HG03066 (cell line): ENCODE measurements around the gene NDUFB1.

Experiments
- ATAC-seq: cut with Tn5 transposase; IDR thresholded peaks from one replicate; pipeline ENCODE4 v1.9.1; 2021; ENCODE audit warnings: low read depth; ENCODE audit not compliant: unreplicated experiment

Gene NDUFB1

DNA sequence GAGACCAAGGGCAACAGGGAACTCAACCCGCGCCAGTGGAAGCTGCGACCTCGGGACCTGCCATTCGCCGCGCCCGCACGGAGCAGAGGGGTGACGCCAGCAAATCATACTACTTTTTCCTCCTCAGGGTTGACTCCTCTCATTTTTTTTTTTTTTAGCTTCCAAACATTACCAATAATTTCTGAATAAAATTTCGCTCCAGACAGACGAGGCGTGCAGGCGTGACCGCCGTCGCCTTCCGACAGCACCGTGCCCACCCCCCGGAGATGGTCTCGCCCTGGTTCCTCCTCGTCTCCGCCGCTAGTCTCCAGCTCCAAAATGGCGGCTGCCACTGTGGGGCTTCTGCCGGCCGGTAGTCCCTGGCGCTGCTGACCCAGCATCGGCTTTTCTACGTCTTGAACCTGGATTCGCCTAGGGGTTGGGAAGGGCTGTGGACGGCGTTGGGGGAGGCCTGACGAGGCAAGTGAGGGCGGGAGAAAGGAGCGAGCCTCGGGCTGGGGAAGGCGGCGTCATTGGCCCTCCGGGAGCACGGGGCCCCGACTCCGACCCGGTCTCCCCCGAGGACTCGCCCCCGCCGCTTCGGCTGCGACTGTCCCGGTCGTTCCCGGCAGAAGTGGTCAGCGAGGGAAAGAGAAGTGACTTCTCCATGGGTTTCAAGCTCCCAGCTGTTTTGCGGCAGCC is at the start of gene NDUFB1, which contains the start of gene CPSF2:
TSS of gene NDUFB1 (minus strand) at position 37 of the 681 bp plus-strand sequence. CDS start 4,069 bp downstream, outside the sequence.
TSS of gene CPSF2 (plus strand) at position 300 of the 681 bp plus-strand sequence. CDS start 9,016 bp downstream, outside the sequence.
- ATAC-seq = peak; percentile 86

DNA sequence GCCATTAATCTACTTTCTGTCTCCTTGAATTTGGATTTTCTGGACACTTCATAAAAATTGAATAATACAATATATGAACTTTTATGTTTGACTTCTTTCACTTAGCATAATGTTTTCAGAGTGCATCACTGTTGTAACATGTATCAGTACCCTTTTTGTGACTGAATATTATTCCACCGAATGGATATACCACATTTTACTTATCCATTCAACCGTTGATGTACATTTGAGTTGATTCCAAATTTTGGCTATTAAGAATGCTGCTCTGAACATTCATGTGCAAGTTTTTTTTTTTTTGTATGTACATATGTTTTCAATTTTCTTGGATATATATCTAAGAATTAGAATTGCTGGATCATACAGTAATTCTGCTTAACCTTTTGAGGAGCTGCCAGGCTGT is 43.5 kb upstream of the NDUFB1 start:
- ATAC-seq = no peak

DNA sequence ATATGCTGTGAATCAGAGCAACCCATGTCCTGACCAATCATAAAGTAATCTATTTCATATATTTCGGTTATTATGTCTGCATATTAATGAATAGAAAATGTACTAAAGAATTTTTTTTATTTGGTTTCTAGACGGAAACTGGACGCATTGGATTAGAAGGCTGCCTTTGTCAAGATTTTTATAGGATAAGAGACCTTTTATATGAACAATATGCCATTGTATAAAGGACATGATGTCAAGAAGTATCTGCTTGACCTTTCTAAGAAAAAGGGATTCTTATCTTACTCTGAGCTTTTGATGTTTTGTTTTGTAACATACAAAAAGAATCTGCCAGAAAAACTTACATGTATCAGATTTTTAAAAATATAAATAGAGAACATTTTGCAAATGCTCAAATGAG is 40.0 kb upstream of the NDUFB1 start:
- no peak for ATAC-seq

DNA sequence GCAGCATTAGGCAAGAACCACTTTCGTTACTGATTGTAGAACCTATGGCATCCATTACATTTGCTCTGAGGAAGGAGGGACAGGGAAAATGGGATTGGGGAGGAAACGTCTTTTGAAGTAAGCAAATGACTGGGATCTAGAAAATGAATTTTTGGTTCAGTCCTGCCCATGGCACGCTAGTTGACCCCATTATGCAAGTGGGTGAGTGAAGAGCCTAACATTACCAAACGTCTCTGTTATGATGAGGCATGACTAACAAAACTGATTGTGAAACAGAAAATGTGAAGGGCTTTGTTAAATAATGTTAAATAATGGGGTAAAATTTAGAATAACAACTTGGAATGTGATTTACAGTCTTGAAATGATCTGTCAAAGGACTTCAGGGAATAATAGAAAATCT is 39.1 kb upstream of the NDUFB1 start:
- ATAC-seq = no peak

DNA sequence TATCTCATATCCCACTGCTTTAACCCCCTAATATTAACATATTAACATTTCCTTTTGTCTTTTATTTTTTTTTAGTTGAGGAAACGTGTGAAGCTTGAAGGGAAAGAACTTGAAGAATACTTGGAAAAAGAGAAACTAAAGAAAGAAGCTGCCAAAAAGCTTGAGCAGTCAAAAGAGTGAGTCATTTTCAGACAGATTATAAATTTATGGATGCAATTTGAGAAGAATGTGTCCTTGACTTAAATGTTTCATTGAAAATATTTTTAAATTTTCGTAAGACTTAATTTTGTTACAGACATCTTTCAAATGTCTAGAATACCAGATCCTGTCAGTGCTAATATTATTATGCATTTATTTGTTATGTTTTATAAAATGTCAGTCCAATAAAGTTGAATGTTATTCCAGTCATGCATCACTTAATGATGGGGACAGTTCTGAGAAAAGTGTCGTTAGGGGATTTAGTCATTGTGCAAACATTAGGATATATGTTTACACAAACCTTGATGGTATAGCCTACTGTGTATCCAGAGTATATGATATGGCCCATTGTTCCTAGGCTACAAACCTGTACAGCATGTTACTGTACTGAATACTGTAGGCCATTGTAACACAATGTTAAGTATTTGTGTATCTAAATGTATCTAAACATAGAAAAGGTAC is 32.9 kb upstream of the NDUFB1 start:
- ATAC-seq = no peak

DNA sequence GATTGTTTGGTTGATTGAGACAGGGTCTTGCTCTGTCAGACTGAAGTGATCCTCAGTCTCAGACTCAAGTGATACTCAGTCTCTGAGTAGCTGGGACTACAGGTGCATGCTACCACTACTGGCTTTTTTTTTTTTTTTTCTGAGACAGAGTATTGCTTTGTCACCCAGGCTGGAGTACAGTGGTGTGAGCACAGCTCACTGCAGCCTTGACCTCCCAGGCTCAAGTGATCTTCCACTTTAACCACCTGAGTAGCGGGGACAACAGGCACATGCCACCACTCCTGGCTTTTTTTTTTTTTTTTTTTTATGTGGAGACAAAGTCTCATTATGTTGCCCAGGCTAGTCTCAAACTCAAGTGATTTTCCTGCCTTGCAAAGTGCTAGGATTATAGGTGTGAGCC is 32.1 kb upstream of the NDUFB1 start:
- ATAC-seq = no peak

DNA sequence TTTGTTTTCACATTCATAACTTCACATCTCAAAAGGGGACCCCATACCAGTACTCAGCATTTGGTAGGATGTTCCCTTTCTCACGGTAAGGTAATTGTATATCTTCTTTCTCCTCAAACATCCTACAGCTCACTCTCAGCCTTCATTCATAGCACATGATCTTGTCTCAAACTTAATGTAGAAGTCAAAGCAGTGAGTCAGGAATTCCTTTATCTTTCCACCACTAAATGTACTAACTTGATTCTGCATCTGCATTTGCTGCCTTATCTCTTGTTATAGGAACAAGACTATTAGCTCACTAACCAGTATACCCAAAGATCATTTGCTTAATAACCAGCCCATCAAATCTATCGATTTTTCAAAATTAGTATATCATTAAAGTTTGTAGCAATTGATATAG is 23.2 kb upstream of the NDUFB1 start:
- no peak for ATAC-seq

DNA sequence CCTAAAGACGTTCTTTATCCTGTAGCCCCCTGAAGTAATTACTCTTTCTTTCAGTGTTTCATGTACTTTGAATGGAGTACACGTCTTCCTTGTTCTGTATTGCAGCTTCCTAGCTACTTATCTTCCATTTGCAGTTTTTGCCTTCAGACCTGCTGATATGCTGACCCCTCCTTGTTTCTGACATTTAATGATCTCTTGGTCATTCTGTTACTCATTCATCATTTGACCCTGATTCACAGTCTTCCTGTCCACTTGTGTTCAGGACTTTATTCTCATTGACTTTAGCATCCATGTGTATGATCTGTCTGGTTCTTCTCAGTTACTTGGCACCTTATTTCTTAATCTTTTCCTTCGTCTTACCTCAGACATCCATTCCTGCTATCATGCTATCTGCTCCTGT is 22.5 kb upstream of the NDUFB1 start:
- ATAC-seq = no peak

DNA sequence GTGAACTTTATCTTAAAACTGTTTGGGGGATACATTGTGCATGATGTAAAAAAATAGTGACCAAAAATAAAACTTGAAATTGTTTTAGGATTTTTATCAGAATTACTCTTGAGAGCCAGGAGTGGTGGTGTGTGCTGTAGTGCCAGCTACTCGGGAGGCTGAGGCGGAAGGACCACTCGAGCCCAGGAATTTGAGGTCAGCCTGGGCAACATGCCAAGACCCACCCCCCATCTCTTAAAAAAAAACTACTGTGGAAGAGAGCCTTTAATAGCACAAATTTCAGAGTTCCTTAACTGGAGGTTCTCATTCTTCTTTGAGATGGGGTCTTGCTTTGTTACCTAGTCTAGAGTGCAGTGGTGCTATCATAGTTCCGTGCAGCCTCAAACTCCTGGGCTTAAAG is 21.8 kb upstream of the NDUFB1 start:
- no peak for ATAC-seq

DNA sequence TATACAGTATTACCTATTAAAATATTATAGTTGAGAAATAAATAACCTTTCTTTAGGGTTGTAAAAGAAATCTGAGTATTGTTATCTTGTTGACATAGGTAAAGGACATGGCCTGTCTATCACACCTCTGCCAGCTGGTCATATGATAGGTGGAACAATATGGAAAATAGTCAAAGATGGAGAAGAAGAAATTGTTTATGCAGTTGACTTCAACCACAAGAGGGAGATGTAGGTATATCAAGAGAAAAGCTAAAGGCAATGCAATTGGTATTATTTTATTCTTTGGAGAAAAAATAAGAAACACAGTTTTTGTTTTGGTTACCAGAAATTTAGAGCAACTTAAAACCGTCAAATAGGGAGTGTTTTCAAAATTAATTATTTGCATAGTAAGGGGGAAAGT is 13.8 kb upstream of the NDUFB1 start:
- no peak for ATAC-seq

DNA sequence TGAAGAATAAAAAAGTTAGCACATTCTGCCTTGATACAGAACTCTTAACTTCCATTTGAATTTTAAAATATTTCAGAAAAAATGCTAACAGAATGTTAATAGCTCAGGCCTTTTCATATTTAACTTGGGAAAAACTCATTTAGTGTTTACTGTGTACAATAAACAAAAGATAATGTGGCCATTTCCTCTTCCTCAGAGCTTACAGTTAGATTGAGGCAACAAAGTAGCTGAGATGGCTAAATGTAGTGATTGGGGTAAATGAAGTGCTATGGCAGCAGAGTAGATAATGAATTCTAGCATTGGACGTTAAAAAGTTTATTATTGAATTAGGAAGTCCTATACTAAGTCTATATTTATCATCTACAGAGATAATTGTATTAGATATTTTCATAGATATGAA is 12.9 kb upstream of the NDUFB1 start:
- no peak for ATAC-seq

DNA sequence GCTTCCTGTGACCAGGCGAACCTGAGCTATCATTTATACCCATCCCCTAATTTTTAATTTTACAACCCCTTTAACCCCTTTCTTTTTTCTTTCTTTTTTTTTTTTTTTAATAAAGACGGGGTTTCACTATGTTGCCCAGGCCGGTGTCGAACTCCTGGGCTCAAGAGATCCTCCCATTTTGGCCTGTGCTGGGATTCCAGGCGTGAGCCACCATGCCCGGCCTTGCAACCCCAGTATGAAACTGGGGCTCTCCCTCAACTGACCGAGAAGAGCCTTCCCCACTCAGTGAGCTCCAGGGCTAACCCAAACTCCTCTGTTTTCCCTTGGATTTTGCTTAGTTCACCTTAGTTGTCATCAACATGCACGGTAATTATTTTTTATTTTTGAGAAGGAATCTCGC is 1.3 kb upstream of the NDUFB1 start:
- ATAC-seq = no peak

DNA sequence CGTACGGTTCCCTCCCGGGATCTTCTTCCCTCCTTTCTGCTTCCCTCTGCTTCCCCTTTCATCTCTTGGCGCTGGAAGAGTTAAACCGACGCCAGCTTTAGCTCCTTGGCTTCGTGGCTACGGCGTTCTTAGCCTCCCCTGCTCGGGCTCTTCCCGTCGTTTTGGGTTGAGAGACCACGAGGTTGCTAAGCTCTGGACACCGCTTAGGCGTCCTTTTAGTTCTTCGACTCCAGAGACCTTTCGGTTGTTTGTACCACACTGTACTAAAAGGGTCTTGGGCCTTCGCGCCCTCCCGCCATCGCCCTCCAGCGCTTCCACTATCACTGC is 808 bp upstream of the NDUFB1 start:
- ATAC-seq = no peak

DNA sequence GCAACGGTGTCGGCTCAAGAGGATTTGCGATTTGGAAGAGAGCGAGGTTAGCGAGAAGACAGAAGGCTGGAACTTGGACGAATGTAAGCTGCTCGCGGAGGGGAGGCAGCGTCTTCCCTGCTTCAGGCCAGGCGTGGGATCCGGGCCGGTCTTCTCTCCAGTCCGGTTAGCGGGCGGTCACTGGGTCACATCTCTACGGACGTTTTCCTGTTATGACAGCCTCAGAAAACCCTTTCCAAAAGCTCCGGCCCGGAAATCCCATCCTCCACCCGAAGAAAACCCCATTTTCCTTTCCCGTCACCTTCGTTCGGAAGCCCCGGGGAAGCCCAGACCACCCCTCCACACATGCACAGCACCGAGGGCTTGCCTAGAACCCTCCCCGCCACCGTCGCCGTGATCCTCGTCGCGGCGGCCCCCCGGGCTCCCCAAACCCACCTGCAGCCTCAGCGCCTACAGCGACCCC is 268 bp downstream of the NDUFB1 start:
- ATAC-seq = peak; percentile 24

DNA sequence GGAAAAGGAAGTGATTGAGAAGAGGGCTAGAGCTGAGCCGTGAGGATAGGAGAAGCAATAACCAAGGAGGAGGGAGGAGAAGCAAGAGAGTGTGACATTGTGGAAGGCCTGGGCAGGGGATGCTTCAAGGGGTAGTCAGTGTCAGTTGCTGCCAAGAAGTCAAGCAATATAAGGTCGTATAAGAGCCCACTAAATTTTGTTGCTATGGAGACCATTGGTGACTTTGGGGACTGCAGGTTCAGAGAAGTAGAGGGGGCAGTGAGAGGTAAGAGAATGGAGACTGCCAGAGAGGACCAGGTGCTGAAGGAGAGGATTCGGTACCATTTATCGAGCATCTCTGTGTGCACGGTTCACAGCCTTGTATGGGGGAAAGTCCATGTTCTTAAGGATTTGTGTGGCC is 12.0 kb downstream of the NDUFB1 start:
- no peak for ATAC-seq

DNA sequence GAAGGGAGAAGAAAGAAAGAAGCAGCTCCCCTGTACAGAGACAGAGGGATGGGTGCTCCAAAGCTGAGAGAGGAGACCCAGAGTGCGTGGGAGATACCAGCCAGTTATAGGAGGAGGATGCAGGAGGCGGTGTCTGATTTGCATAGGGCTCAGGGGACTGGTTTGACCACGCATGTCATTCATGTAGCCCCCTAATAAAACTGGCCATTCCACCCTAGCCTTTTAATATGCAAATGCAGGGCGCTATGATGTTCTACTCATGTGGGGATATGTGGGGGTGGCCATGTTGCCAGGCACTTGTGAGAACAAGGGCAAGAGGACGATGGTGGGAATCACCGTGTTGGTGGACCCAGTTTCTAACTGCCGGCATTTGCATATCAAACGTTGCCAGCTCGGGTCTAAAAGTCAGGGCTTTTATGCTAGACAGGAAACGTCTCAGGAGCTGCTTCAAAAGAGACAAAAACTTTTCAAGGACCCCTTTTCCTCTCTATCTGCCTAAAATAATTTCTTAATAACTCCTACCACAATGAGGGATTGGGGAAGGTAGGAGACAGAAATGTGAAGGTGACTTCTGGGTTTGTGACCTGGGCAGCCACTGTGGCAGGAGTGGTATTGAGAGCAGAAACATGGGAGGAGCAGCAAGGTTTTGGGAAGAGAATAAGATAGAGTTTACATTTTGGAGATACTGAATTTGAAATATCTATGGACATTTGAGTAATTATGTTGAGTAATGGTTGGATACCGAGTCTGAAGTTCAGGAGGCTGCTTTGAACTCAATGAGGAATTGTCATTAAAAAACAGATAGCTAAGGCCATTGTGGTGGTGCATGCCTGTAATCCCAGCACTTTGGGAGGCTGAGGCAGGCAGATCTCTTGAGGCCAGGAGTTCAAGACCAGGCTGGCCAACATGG is 12.9 kb downstream of the NDUFB1 start:
- ATAC-seq = no peak

DNA sequence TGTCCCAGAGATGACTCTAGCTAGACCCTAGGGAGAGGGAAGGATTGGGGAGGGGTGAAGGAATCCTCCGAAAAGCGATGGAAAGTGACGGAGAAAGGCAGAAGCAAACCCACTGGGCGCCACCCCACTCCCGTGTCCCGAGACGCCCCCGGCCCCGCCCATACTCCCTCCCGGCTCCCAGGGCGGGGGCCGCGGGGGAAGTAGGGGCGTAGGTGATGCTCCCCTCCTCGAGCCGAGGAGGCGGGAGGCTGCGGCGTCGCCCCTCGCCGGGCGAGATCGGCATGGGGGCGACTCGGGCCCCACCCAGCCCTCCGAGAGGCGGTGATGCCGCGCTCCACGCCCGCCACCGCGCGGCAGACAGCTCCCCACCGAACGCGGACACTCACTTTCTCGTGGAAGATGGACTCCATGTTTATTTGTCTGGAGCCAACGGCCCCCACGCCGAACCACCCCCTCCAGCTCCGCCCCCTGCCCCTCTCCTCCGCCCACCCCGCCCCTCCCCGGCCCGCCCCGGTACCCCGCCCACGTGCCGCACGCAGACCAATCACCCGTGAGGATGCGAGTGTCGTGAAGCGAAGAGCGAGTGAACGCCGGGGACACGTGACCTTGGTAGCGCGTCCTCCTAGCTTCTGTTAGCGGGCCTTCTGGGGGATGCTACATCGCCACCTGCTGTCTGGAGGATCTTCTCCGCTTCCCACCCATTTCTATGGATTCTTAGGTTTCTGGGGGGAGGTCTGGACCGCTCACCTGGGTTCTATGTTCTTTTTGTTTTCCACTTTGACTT is 15.2 kb downstream of the NDUFB1 start, which contains the start of gene ATXN3:
TSS of gene ATXN3 (minus strand) at position 440 of the 784 bp plus-strand sequence. CDS start at position 410, 30 bp downstream.
- peak; percentile 81 for ATAC-seq

DNA sequence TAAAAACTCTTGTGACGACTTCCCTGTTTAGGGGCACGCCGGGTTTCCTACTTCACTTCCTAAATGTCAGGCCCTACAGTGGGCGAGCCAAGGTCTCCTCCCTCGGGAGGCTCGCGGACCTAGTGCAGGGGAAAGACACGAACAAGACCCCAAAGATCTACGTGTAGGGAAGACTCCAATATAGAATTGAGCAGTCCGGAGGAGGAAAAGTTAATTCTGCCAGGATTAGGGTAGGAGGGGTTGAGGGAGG is 15.7 kb downstream of the NDUFB1 start:
- peak; percentile 14 for ATAC-seq

DNA sequence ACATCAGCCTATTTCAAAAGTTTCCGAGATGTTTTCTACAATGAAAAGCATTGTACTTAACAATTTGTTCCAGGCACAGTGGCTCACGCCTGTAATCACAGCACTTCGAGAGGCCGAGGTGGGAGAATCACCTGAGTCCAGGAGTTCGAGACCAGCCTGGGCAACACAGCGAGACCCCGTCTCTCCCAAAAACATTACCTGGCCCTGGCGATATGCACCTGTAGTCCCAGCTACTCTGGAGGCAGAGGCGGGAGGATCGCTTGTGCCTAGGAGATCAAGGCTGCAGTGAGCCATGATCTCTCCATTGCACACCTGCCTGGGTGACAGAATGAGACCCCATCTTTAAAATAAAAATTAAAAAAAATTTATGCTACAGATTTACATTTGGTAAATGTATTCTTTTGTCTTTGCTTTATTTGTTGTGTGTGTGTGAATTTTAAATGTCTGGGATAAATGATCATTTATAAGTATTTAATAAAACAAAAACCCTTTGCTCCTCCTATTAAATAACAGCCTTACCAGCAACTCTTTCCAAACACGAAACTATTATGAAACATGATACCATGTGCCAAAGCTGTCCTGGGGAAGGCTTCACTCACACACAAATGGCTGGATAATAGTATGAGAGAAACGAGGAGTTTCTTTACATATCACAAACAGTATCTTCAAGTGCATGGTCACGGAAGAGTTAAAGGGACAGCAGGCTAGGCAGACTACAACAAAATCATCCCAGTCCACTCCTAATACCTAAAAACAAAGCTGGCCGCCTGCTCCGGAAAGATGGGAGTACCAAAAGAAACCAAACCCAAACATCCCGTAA is 16.2 kb downstream of the NDUFB1 start:
- no peak for ATAC-seq
